GM18951 (cell line): ENCODE measurements around the gene ZSCAN30.

ENCODE experiments used
- POLR2A ChIP-seq: IDR thresholded peaks from 4 replicates; pipeline ENCODE4 v1.6.1; 2011; ENCODE audit warnings: mild to moderate bottlenecking; ENCODE audit not compliant: insufficient read length, insufficient read depth; ENCODE audit errors: extremely low read depth
- in situ Hi-C: fragments of 300-500 bp; cut with MboI; formaldehyde crosslinking; loops from one replicate; pipeline ENCODE4 v1.12.0; 2022; ENCODE audit warnings: low sequenced_read_pairs, mixed read lengths, inconsistent platforms; ENCODE audit not compliant: unreplicated experiment

ZSCAN30 gene

GRCh38 chr18:35268821-35269220 lies 21.2 kb downstream of the ZSCAN30 start:
- no peak for TF ChIP-seq POLR2A

DNA sequence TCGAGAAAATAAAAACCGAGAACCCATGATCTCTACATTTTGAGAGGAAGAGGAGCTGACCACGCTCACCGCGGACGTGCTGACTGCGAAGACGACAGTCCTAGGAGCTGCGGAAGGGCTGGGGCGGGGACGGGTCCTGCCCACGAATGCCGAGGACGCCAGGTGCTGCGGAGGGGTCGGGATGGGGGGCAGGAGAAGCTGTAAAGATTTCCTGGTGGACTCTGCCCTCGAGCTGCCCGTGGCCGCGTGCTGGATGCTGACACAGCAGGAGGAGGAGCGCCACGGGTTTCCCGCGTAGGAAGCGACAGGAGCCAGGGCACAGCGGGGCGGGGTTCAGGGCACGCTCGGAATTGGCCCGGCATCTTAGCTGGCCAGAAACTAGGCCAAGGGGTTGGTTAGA lies 22.2 kb downstream of the ZSCAN30 start:
- TF ChIP-seq POLR2A, result no peak
- in situ Hi-C loops, result no loop called here

More at GRCh38 chr18:35268821-35269220, 21.2 kb downstream of the ZSCAN30 start:
- in situ Hi-C loops, result no loop called here

DNA sequence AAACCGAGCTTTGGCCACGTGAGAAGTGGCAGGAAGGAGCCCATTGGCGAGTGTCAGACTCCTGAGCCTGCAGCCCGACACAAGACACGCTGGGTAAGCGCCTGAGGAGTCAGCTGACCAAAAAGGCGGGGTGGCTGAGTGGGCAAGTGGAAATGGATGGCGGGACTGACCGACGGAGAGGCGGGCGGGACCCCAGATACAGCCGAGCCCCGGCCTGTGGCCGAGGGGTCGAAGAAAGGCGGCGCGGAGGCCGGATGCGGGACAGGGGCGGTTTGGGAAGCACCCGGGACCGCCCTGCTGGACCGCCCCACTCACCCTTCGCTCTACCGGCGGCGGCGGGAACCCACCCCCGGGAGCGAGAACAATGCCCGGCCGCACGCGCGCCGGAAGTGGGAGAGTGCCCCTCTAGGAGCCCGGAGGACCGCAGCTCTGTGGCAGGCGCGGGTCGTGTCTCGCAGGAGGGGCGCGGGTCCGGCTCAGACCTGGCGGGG lies 22.8 kb downstream of the ZSCAN30 start:
- peak; percentile 26 for TF ChIP-seq POLR2A
- in situ Hi-C loops, result no loop called here

GRCh38 chr18:35264409-35264808 lies 25.6 kb downstream of the ZSCAN30 start:
- no peak for TF ChIP-seq POLR2A

DNA sequence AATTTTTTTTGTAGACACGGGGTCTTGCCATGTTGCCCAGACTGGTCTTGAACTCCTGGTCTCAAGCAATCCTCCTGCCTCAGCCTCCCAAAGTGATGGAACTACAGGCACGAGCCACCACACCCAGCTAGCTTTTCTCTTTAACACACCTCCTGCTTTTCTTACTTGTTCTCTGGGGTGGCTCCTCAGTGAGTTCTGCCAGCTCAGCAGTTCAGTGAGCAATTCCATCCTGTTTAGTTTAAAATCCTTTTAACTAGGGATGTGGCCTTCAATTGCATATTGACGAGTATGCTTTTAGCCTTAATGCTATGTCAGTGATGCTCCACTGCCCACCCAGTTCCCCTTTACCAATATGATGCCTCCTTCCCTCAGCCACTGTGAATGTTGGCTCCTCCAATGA lies 33.1 kb downstream of the ZSCAN30 start:
- no peak for TF ChIP-seq POLR2A
- in situ Hi-C loops, result no loop called here

More at GRCh38 chr18:35264409-35264808, 25.6 kb downstream of the ZSCAN30 start:
- in situ Hi-C loops, result no loop called here

DNA sequence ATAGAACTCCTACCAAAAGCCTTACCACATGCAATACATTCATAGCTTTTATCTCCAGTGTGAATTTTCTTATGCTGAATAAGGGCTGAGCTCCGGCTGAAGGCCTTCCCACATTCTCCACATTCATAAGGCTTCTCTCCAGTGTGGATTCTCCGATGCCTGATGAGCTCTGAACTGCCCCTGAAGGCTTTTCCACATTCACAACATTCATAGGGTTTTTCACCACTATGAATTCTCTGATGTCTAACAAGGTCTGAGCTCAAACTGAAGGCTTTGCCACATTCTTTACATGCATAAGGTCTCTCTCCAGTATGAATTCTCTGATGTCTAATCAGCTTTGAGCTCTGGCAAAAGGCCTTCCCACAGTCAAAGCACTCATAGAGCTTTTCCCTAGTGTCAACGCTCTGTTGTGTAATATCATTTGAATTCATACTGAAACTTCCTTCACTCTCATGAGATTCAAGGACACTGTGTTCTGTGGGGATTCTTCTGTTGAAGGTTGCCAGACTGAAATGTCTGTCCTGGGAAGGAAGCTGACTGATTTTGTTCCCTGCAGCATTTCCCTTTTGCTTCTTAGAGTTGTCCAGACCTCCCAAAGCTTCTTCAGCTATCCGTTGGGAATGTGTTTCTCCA lies 36.3 kb downstream of the ZSCAN30 start:
- in situ Hi-C loops, result no loop called here

GRCh38 chr18:35252466-35252865 lies 37.6 kb downstream of the ZSCAN30 start:
- TF ChIP-seq POLR2A, result no peak
- in situ Hi-C loops, result no loop called here

More for the DNA sequence above, 36.3 kb downstream of the ZSCAN30 start:
- no peak for TF ChIP-seq POLR2A

DNA sequence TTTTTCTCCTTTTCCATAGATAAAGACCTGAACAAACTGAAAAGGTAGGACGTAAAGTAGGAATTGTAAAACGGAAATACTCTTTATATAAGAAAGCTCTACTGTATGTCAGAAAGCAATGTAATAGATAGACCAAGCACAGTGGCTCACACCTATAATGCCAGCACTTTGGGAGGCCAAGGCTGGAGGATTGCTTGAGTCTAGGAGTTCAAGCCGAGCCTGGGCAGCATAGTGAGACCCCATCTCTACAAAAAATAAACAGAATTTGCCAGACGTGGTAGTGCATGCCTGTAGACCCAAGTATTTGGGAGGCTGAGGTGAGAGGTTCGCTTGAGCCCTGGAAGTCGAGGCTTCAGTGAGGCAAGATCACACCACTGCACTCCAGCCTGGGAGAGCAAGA lies 41.6 kb downstream of the ZSCAN30 start:
- in situ Hi-C loops, result no loop called here
- TF ChIP-seq POLR2A, result no peak

DNA sequence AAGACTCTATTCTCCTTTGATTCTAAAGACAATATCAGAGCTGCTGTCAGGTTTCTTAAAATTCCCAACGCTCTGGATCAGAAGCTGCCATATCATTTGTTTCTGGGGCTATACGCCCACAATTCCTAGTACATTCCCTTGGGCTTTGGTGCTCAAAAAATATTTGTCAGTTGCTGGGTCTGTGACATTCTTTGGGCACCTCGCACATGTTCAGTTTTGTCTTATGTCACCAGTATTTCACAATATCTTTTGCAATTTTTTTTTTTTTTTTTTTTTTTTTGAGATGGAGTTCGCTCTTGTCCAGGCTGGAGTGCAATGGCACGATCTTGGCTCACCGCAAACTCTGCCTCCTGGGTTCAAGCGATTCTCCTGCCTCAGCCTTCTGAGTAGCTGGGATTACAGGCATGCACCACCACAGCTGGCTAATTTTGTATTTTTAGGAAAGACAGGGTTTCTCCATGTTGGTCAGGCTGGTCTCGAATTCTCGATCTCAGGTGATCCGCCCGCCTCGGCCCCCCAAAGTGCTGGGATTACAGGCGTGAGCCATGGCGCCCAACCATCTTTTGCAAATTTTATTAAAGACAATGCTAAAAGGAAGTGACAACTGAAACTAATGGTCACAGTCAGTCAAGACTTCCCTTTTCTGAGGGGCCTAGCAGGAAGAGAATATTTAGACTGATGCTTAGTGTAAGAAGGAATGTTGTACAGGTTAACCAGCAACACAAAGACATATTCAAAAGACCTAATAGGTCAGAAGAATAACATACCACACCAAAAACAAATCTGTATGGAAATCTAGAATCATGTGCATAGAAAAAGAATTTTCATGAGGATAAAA lies 42.4 kb downstream of the ZSCAN30 start:
- in situ Hi-C loops, result no loop called here

DNA sequence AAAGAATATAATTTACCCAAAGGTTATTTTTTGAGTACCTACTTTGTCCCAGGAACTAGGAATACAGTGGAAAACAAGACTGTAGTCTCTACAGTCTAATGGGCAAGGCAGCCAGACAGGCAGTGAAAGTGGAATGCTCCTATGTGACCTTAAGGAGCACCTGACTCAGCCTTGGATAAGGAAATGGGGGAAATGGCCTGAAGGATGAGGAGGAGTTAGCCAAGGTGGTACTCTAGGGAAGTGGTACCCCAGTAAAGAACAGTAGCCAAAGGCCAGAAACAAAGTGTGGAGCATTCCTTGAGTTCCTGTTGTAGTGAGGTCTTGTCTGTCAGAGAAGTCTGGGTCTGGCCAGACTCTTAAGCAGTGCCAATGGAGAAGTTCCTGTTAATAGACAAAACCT lies 43.2 kb downstream of the ZSCAN30 start:
- in situ Hi-C loops, result no loop called here
- no peak for TF ChIP-seq POLR2A

More for the DNA sequence above, 42.4 kb downstream of the ZSCAN30 start:
- no peak for TF ChIP-seq POLR2A

DNA sequence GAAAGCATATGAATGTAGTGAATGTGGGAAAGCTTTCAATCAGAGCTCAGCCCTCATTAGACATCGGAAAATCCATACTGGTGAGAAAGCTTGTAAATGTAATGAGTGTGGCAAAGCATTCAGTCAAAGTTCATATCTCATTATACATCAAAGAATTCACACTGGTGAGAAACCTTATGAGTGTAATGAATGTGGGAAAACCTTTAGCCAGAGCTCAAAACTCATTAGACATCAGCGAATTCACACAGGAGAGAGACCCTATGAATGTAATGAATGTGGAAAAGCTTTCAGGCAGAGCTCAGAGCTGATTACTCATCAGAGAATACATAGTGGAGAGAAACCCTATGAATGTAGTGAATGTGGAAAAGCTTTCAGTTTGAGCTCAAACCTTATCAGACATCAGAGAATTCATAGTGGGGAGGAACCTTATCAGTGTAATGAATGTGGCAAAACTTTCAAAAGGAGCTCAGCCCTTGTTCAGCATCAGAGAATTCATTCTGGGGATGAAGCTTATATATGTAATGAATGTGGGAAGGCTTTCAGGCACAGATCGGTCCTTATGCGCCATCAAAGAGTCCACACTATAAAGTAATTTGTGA lies 44.2 kb downstream of the ZSCAN30 start:
- TF ChIP-seq POLR2A, result no peak
- in situ Hi-C loops, result no loop called here

DNA sequence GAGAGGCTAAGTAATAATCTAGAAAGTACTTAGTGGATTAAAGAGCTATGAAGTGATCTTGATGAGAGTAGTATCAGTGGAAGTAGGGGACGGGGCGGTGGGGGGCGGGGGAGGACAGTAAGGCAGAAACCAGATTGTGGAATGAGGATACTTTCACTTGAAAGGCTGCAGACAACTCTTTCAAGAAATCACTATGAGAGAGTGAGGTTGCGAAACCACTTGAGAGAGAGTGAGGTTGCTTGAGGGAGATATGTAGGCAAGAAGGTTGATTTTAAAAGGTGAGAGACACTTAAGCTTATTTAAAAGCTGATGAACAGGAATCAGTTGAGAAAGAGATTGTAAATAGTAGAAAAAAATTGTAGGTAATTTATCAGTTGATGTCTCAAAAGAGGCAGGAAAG lies 45.4 kb downstream of the ZSCAN30 start:
- in situ Hi-C loops, result no loop called here
- TF ChIP-seq POLR2A, result no peak

GRCh38 chr18:35242426-35242825 lies 47.6 kb downstream of the ZSCAN30 start:
- in situ Hi-C loops, result no loop called here

GRCh38 chr18:35241448-35241804 lies 48.6 kb downstream of the ZSCAN30 start:
- in situ Hi-C loops, result no loop called here
- no peak for TF ChIP-seq POLR2A

More at GRCh38 chr18:35242426-35242825, 47.6 kb downstream of the ZSCAN30 start:
- no peak for TF ChIP-seq POLR2A
